Posterior cingulate gyrus (tissue), 11 donors: ENCODE measurements around the gene CARM1.
A peak's percentile ranks its signal among the peaks of the same experiment; 100 is the strongest.

ENCODE experiments used
- DNase-seq, 10 donors: peaks; one replicate each; pipeline versions ENCODE4 v3.0.0 to v3.0.0-alpha.2; 2020 to 2021; ENCODE audit warnings: mixed read lengths in 3 of 10
- intact Hi-C: fragments of 100-400 bp; cut with DNase I; formaldehyde crosslinking; loops from one replicate; pipeline ENCODE4 v1.15.1; 2023

CARM1 gene

DNA sequence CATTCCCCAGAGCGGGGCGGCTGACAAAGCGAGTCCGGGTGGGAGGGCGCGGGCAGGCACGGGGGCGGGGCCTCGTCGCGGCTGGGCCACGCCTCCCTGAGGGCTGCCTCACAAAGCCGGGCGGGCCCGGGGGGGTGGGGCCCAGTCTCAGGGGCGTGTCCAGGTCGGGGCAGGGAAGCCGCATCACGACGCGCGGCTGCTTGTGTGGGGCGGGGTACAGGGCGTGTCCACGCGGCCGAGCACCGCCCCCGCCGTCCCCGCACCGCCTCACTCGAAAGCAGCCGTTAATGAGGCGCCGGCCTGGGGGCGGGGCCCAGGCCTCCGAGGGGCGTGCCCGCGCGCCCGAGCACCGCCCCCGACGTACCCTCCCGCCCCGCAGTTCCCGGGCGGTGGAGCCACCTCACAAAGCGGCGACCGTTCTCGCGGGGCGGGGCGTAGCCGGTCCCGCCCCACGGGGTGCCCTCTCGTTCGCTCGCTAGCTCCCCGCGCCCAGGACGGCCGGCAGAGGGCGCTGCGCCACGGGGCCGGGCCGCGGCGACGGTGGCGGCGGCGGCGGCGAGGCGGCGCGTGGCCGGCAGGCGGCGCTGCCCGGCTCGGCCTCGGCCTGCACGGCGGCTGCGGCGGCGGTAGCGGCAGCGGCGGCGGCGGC lies at the start of gene CARM1:
CARM1 (plus strand) TSS at position 599 of the 649 bp plus-strand sequence. CDS start 150 bp downstream, outside the sequence.
- intact Hi-C loops: loop anchor here (2.0 to 5.0 kb wide), 2 partner anchors 34 to 56 kb away; partner anchors contain the start of genes TIMM29, TMED1 and YIPF2
- DNase-seq: peak; percentile 95 to 100 (median 99)

- peak in 2 of 10 donors; percentile 48 to 63 for DNase-seq
- intact Hi-C loops: no loop called here
These were observed 47.7 kb upstream of the CARM1 start for GRCh38 chr19:10823690-10824089.

DNA sequence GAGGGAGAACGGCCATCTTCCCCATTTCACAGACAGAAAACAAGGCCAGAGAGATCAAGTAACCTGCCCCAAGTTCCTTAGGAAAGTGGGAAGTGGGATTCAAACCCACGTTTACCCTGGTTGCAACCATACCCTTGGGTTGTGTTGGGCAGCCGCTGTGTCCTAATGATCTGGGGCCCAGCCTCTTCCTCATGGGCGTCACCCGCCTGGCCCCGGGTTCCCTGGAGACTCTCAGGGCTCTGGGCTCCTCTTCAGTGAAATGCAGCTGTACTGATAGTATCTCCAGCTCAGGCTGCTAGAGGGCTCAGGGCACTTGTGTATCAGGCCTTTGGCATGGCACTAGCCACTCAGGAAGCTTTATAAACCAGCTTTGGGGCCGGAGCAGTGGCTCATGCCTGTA lies 45.1 kb upstream of the CARM1 start:
- peak in 1 of 10 donors; percentile 46 for DNase-seq
- intact Hi-C loops: no loop called here

DNA sequence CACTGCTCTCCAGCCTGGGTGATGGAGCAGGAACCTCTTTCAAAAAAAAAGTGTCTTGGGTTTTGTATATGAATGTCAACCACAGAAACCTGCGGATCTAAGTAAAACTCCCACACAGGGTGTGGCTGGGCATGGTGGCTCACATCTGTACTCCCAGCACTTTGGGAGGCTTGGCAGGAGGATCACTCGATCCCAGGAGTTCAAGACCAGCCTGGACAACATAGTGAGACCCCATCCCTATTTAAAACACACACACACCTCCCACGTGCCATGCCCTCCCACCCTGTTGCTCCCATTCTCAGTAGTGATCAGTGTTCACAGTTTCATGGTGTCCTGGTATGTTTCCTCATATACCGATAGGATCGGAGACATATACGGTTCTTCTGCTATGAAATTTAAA lies 44.5 kb upstream of the CARM1 start:
- DNase-seq: peak in 1 of 10 donors; percentile 22
- intact Hi-C loops: no loop called here

- DNase-seq: peak in 2 of 10 donors; percentile 76 to 78
- intact Hi-C loops: no loop called here
These were observed 42.2 kb upstream of the CARM1 start for GRCh38 chr19:10828981-10829821.

DNA sequence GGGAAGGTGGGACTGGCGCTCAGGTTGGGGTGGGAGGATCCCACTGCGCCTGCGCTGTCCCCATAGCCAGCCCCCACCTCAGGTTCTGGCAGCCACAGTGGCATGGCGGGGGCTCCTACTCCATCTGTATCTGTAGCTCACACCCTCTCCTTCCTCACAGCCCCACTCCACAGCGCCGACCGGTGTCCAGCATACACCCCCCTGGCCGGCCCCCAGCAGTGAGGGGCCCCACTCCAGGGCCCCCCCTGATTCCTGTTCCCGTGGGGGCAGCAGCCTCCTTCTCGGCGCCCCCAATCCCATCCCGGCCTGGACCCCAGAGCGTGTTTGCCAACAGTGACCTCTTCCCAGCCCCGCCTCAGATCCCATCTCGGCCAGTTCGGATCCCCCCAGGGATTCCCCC lies 41.4 kb upstream of the CARM1 start:
- intact Hi-C loops: loop anchor here (10.0 kb wide), 1 partner anchor 115 kb away; the partner anchor contains the start of gene DNM2
- peak in 2 of 10 donors; percentile 74 to 77 for DNase-seq

DNA sequence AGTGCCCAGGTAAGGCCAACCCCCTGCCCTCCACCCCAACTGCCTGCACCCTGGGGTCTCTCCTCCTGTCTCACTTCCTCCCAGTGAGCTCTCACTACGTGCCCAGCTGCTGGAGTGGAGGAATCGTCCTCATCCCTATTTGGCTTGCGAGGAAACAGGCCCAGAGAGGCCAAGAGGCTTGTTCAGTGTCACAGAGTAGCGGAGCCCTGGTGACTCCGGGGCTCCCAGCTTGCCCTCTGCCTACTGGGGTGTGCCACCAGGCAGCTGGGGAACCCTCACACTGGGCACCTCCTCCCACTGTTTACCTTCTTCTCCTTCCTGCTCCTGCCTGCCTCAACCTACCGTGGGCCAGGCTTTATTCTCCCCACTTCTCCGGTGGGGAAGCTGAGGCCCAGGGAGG lies 41.0 kb upstream of the CARM1 start:
- intact Hi-C loops: loop anchor here (10.0 kb wide), 1 partner anchor 116 kb away; the partner anchor contains the start of gene DNM2

GRCh38 chr19:10830931-10831779 lies 40.2 kb upstream of the CARM1 start:
- intact Hi-C loops: loop anchor here (10.0 kb wide), 1 partner anchor 116 kb away; the partner anchor contains the start of gene DNM2
- DNase-seq: peak in 2 of 10 donors; percentile 76 to 80

More for the DNA sequence above, 41.0 kb upstream of the CARM1 start:
- no peak for DNase-seq

- intact Hi-C loops: loop anchor here (10.0 kb wide), 1 partner anchor 117 kb away; the partner anchor contains the start of gene DNM2
- peak in 2 of 10 donors; percentile 49 to 75 for DNase-seq
These were observed 39.1 kb upstream of the CARM1 start for GRCh38 chr19:10831987-10832938.

GRCh38 chr19:10832939-10833296 lies 38.4 kb upstream of the CARM1 start:
- peak in 2 of 10 donors; percentile 70 to 80 for DNase-seq
- intact Hi-C loops: loop anchor here (10.0 kb wide), 1 partner anchor 118 kb away; the partner anchor contains the start of gene DNM2

DNA sequence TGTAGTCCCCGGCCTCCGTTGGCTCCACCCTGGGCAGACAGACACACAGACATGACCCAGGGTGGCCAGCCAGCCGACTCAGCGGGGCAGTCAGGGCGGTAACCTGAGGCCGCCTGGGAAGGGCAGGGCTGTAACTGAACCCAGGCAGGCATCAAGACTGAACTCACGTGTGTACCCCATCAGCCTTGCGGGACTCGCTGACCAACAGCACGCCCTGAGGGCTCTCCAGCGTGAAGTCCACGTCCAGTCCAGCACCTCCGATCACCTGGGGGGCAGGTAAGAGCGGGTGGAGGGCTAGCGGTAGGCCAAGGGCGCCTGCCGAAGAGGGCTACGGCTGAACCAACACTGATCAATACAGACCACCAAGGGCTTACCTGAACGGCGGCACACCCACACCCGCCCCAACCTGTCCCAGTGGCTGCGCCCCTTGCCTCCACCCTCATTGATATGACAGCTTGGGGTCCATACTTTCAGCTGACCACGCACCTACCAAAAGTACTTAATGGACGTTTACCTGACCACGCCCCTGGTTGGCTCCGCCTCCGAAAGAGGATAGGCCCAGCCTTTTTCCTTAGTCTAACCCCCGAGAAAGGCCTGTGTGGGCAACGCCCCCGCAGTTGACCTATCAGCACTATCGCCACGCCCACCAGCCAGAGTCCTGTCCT lies 36.1 kb upstream of the CARM1 start:
- DNase-seq: peak in 1 of 10 donors; percentile 85
- intact Hi-C loops: loop anchor here (10.0 kb wide), 1 partner anchor 120 kb away; the partner anchor contains the start of gene DNM2

DNA sequence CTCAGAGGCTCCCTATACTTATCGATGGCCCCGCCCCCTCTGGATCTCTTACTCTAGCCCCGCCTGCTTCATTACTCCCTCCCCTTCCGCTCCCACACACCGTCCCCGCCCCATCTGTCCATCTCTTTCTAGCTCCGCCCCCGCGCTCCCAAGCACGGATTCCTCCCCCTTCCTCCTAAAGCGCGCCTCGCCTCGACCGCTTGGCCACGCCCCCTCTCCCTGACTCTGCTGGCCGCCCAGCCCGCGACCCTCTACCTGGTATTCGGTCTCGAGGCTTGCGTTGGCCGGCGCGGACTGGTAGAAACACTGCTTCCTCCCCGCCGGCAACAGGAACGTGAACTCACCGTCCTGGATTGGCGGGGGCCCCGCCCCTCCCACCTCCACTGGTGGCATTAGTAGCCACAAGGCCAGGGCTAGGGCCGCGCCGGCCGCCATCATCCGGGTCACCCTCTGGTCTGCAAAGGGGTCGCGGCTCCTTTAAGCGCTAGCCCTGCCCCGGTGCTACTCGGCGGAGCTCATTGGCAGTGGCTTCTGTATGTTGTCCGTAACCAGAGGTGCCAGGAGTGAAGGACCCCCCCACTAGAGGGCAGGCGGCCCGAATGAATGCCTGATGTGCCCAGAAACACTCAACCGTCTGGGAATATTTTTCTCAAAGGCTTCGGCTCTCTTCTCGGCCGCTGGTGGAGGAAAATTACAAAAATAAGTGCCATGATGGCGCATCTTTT lies 35.4 kb upstream of the CARM1 start, which contains the start of gene TMED1:
TMED1 (minus strand) TSS at position 459 of the 725 bp plus-strand sequence; CDS start at position 438, 21 bp downstream.
- intact Hi-C loops: loop anchor here (2.0 to 10.0 kb wide), 2 partner anchors 35 to 121 kb away; partner anchors contain the start of genes CARM1 and DNM2

GRCh38 chr19:10836479-10837330 lies 34.6 kb upstream of the CARM1 start:
- DNase-seq: peak; percentile 75 to 97 (median 82)
- intact Hi-C loops: loop anchor here (2.0 to 10.0 kb wide), 2 partner anchors 34 to 122 kb away; partner anchors contain the start of genes CARM1 and DNM2

More for the DNA sequence above, 35.4 kb upstream of the CARM1 start, which contains the start of gene TMED1:
- peak; percentile 95 to 100 (median 98) for DNase-seq

GRCh38 chr19:10837649-10838048 lies 33.7 kb upstream of the CARM1 start:
- peak in 1 of 10 donors; percentile 60 for DNase-seq
- intact Hi-C loops: loop anchor here (2.0 to 10.0 kb wide), 2 partner anchors 33 to 123 kb away; partner anchors contain the start of genes CARM1 and DNM2

DNA sequence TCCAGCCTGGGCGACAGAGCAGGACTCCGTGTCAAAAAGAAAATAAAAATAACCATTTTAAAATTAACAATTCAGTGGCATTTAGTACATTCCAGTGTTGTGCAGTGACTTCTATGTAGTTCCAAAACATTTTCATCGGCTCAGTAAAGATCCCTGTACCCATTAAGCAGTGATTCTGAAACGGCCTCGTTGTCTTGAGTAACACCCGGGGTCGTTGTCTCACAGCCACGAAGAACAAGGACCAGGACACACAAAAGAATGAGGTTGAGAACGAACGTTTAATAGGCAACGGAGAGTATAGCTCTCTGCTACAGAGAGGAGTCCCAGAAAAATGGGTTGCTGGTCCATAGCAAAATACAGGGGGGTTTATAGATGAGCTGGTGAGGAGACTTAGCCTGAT lies 33.0 kb upstream of the CARM1 start:
- intact Hi-C loops: loop anchor here (10.0 kb wide), 1 partner anchor 124 kb away; the partner anchor contains the start of gene DNM2

More for the DNA sequence above, 33.0 kb upstream of the CARM1 start:
- DNase-seq: peak in 1 of 10 donors; percentile 3
